Stimulated activated naive CD4-positive, alpha-beta T cell treated with Interleukin-2 at 50 U/mL for 16 hours (primary cell): ENCODE data around the gene SMIM13.

Experiments used
- DNase-seq: peaks from one replicate; lab custom pipeline; 2025; lab: John Stamatoyannopoulos, UW

SMIM13 gene

GRCh38 chr6:11153447-11153846 is 59.8 kb downstream of the SMIM13 start:
- DNase-seq = no peak

DNA sequence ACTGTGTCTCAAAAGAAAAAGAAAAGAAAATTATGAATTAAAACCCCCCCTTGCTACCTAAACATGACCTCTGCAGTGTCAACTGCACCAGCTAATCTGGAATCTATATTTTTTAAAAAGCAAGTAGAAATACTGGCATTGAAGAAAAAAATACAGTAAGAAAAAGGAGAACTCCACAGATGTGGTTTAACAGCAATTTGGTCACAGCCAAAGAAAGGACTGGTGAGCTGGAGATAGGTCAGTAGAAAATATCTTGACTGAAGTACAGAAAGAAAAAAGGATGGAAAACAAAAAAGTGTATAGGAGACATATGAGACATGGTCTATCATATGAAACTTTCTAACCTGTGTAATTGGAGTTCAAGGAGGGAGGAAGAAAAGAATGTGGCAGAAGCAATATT is 62.0 kb downstream of the SMIM13 start:
- no peak for DNase-seq

DNA sequence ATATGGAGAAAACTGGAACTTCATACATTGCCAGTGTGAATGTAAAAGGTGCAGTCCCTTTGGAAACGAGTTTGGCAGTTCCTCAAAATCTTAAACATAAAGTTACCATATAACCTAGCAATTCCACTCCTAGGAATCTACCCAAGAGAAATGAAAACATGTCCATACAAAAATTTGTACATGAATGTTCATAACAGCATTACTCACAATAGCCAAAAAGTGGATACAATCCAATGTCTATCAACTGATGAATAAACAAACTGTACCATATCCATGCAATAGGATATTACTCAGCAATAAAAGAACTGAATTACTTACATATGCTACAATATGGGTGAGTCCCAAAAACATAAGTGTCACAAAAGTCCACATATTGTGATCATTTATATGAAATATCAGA is 66.6 kb downstream of the SMIM13 start:
- DNase-seq = no peak

- DNase-seq = no peak
Measured at GRCh38 chr6:11161031-11161956, 67.7 kb downstream of the SMIM13 start.

- DNase-seq = no peak
Measured at GRCh38 chr6:11162262-11162661, 68.6 kb downstream of the SMIM13 start.

GRCh38 chr6:11163932-11164331 is 70.3 kb downstream of the SMIM13 start:
- no peak for DNase-seq

GRCh38 chr6:11164717-11165646 is 71.3 kb downstream of the SMIM13 start:
- no peak for DNase-seq

DNA sequence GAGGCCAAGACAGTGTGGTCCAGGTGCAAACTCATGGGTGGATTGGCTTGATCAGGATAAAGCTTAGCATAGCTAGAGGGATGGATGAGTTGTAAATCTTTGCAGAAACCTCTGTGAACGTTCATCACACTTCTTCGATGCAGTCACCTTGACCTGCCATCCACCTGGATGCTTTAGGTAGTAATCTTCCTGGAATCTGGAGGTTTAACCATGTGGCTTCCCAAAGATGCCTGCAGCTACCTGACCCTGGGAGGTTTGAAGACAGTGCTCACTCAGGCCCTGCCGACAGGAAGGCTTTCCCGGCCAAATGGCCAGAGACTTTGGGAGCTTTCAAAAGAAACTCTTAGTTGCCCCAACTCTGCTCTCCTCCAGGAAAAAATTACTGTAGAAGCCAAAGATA is 73.3 kb downstream of the SMIM13 start:
- DNase-seq = no peak

GRCh38 chr6:11168091-11168635 is 74.5 kb downstream of the SMIM13 start:
- DNase-seq = no peak

DNA sequence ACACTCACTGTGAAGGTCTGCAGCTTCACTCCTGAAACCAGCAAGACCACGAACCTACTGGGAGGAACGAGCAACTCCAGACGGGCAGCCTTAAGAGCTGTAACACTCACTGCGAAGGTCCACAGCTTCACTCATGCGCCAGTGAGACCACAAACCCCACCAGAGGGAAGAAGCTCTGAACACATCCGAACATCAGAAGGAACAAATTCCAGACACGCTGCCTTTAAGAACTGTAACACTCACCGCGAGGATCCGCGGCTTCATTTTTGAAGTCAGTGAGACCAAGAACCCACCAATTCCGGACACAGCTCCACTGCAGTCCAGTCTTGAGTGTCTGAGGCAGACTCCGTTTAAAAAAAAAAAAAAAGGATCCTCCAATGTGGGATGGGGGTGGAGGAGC is 78.3 kb downstream of the SMIM13 start:
- no peak for DNase-seq

DNA sequence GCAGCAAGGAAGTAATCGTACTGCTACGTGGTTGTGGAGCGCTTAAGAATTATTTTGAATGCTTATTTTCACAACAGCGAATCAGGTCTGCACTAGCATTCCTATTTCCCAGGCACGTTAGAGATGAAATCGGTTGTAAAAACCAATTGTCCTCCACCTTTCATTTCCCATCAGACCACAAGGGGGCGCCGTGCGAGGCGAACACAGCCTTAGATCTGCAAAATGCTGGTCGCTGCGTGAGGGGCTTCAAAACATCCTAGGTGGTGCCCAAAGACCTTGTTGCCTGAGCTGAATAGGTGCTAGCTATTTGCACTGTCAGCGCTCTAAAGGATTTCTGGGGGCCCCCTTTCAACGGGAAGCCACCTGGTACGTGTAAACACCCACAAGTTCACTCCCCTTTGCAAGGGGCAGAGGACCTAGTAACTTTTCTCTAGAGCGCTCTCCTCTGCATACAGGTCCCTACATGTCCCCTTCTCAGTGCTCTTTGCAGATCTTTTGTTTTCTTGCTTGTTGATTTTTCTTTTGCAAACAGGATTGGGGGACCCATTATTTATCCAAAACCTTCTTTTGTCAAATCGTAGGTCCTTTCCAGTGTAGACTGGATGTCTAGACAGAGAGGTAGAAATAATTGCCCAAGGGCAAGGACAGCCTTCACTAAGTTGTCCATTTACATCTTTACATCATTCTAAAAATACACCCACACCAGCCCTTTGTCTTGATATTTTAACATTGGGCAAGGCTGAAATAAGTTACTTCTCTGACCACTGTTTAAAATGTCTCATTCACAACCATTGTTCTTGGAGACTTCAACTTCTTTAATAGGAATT is 79.1 kb downstream of the SMIM13 start:
- peak; percentile 57 for DNase-seq

GRCh38 chr6:11174242-11174611 is 80.6 kb downstream of the SMIM13 start:
- DNase-seq = no peak

DNA sequence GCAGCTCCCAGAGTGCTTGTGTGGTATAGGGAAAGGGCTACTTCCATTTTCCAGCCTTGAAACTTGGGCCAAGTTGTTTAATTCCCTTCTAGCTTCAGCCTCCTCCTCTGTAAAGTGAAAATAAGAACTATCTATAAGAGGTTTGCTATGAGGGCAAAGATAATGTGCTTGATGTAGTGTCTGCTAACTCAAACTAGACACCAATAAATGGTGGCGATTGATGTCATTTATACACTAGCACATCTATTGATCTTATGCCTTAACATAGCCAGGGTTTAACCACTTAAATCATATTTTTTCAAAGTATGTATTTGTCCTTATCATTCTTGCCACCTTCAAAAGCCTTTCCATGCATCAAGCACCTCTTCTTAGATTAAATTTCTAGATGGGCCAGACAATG is 83.6 kb downstream of the SMIM13 start:
- DNase-seq = no peak

DNA sequence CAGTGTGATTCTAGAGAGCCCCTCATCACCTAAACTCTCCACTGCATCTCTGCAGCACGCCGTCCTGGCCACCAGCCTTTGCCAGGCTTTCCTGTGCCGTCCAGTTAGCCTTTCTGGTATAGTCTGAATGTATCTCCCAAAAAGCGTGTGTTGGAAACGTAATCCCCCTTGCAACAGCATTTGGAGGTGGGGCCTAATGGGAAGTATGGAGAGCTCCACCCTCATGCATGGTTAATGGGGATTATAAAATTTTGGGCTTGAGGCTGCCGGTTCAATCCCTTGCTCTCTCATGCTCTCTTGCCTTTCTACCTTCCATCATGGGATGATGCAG is 85.4 kb downstream of the SMIM13 start:
- no peak for DNase-seq

- DNase-seq = no peak
Measured at GRCh38 chr6:11179419-11180202, 86.0 kb downstream of the SMIM13 start.

- no peak for DNase-seq
Measured at GRCh38 chr6:11181478-11182136, 88.0 kb downstream of the SMIM13 start.

- no peak for DNase-seq
Measured at GRCh38 chr6:11183761-11184362, 90.2 kb downstream of the SMIM13 start.

DNA sequence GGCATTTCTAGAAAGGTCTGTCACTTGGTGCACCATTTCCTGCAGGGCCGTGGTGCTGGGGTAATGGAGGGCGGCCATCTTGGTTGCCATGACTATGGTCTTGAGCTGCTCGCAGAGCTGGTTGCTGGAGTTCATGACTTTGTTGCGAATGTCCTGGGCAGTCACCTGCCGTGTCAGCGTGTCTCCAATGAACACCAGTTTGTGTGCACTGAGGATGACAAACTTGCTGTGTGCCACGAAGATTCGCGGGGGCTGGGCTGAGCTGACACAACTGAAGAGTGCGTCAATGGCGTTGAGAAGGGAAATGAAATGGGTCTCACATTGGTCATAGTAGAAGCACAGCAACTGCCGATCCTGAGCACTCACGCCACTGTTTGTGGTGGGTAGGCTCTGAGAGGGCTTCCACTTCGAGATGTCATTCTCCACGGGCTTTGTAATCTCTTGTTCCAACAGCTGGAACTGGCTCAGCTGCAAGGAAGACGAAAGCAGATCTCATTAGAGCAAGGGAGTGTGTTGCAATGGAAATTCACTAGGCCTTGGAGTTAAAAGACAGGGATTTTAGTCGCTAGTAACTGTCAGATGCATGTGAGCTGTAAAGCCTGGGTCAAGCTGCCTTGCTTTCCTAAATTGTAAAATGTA is 91.7 kb downstream of the SMIM13 start:
- no peak for DNase-seq

GRCh38 chr6:11187301-11187700 is 93.7 kb downstream of the SMIM13 start:
- DNase-seq = no peak
